Measurements from ENCODE around the gene PSMD13.

DNA sequence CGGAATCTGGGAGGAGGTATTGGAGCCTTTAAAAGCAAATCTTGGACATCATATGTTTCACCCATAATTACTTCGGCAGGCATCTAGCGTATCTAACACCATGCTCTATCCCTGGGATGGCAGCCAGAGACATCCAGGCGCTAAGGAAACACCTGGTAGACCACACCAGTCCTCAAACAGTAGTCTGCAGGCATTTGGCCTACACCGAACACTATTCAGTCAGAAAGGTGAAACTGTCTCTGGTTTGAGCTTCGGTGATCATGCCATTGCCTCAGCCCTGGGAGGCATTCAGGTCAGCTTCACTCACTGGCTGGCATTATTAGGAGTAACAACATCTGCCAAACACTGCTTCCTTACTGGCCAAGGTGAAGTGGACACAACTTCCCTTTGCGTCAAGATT lies 12.4 kb upstream of the PSMD13 start:
- no peak for TF ChIP-seq CTCF (conservative IDR thresholded peaks at IDR 0.05; ENCODE audit: low read depth, low read length)
- TF ChIP-seq POLR2A (IDR thresholded peaks at IDR 0.05; ENCODE audit: low read depth, low read length): no peak
- TF ChIP-seq RFX5 (IDR thresholded peaks at IDR 0.05; ENCODE audit: low read depth, low read length): no peak
